HG03439 (cell line): ENCODE results near the gene CFAP99.
A peak's percentile ranks its signal among the peaks of the same experiment; 100 is the strongest.

Source experiments
- ATAC-seq: cut with Tn5 transposase; IDR thresholded peaks from one replicate; pipeline ENCODE4 v1.9.1; 2021; ENCODE audit warnings: mild to moderate bottlenecking, moderate library complexity; ENCODE audit not compliant: unreplicated experiment

The CFAP99 gene

GRCh38 chr4:2497931-2498330 lies 79.2 kb downstream of the CFAP99 start:
- peak; percentile 87 for ATAC-seq

- ATAC-seq: no peak
Measured at GRCh38 chr4:2500547-2500946, 81.8 kb downstream of the CFAP99 start.

GRCh38 chr4:2501034-2501594 lies 82.4 kb downstream of the CFAP99 start:
- no peak for ATAC-seq

GRCh38 chr4:2503809-2504208 lies 85.1 kb downstream of the CFAP99 start:
- ATAC-seq: no peak

GRCh38 chr4:2507259-2507658 lies 88.5 kb downstream of the CFAP99 start:
- no peak for ATAC-seq

- no peak for ATAC-seq
Measured at GRCh38 chr4:2507855-2508254, 89.1 kb downstream of the CFAP99 start.

GRCh38 chr4:2510351-2511259 lies 91.8 kb downstream of the CFAP99 start:
- ATAC-seq: no peak

GRCh38 chr4:2511645-2512131 lies 92.9 kb downstream of the CFAP99 start:
- ATAC-seq: no peak
